HG03571 (cell line): ENCODE data around the gene RGPD4.

Experiments used
- ATAC-seq: cut with Tn5 transposase; IDR thresholded peaks from one replicate; pipeline ENCODE4 v1.9.1; 2021; ENCODE audit not compliant: unreplicated experiment

Gene RGPD4

GRCh38 chr2:107927034-107927534 is 100.4 kb downstream of the RGPD4 start:
- ATAC-seq = no peak

GRCh38 chr2:107931412-107931811 is 104.7 kb downstream of the RGPD4 start:
- ATAC-seq = no peak

DNA sequence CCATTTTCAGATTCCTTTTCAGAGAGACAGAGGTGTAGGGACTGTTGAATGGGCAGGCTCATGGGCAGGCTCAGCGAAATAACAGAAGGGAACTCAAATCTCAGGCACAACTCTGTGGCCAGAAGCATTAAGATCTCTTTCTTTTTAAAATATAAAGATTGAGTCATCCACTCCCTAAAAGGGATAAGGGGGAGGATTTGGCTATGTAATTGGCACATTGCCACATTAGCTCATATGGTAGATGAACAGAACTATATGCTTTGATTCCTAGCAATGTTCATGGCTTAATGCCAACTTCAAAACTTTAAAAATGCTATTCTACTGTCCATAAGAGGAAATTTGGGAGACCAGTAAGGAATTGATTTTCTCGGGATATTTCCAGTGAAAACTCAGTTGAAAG is 105.8 kb downstream of the RGPD4 start:
- ATAC-seq = no peak

GRCh38 chr2:107932979-107933378 is 106.3 kb downstream of the RGPD4 start:
- no peak for ATAC-seq

DNA sequence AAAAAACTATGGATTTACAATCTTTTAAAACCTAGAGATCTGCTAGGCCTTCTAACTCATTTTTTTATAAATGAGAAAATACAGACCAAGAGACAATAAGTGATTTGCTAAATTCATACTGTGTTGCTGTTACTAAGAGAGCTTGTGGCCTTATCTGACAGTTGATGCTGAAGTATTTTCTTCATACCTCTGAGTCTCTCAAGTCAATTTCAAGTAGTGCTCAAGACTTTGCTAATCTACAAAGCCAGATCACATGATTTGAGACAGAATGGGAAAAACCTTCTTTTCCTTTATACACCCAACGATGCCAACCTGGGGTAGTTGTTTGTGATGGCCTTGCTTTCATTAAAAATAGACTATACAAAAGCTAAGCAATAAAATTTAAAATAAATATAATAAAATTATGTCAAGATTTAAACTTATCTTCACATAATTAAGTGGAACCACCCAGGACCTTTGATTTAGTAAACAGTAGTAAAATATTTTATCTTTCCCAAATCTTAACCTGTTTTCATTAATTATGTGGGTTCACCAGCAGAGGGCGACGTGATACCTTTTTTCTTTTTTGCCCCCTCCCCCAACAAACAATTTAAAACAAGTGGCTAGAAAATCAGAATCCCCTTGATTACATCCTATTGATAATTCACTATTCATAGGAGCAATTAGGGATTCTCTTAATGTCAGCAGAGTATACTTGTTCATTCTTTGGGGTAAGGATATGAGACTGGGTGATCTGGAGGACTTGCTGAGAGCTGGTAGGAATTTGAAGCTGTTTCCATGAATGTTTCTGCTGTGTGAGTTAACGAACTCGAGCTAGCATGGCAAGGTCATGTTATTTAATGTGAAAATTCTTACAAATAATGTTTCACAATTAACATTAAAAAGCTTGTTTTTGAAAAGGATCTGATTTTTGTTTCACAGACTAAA is 110.0 kb downstream of the RGPD4 start:
- no peak for ATAC-seq
